GM12878 (cell line): ENCODE results near the gene RECK. TPM values are rescaled to one million over a fixed set of nuclear protein-coding genes. Genes with fewer than 3 reads are reported as not detected.

Experiments
- ATAC-seq: fragments of 200-7000 bp; cut with Tn5 transposase; 3 replicates; pipeline ENCODE4 v1.9.1; 2020; ENCODE audit warnings: mild to moderate bottlenecking, moderate library complexity
- BruUV-seq: library from RNA; stranded (reverse); fragments of 400-500 nt; replicated peaks from 2 replicates; lab custom pipeline; 2021; lab: Mats Ljungman, UMichigan
- CTCF ChIA-PET: fragments of 300-600 bp; sonication (Branson Sonifier 250); formaldehyde crosslinking; extraction: SDS; loops from one replicate; lab custom pipeline; 2021; ENCODE audit warnings: inconsistent platforms; lab: Yijun Ruan, JAX
- POLR2A ChIA-PET: fragments of 350-600 bp; formaldehyde crosslinking; extraction: SDS; loops from one replicate; lab custom pipeline; 2021; ENCODE audit warnings: inconsistent platforms; lab: Charles Lee
- RAD21 ChIA-PET: fragments of 300-600 bp; sonication (Branson Sonifier 250); formaldehyde crosslinking; loops from one replicate; lab custom pipeline; 2023; ENCODE audit warnings: antibody characterized with exemption; ENCODE audit not compliant: unreplicated experiment; lab: Charles Lee
- SMC1A ChIA-PET: fragments of 300-600 bp; sonication (Branson Sonifier 250); formaldehyde crosslinking; loops from one replicate; lab custom pipeline; 2023; ENCODE audit not compliant: unreplicated experiment, uncharacterized antibody; lab: Charles Lee
- DNase-seq: peaks from one replicate; pipeline ENCODE4 v3.0.0-alpha.2; 2011; ENCODE audit warnings: low read depth, low spot score
- FAIRE-seq: peaks from 3 replicates; lab custom pipeline; 2011; peaks lifted over from hg19 to GRCh38; lab: Jason Lieb, UNC
- H2AFZ ChIP-seq: 2 replicates; pipeline ENCODE4 v1.6.0; 2011; ENCODE audit warnings: low read depth, low read length, control low read depth; ENCODE audit not compliant: control insufficient read depth
- H3K27ac ChIP-seq: 2 replicates; pipeline ENCODE4 v1.5.1; 2011; ENCODE audit warnings: control low read depth; ENCODE audit not compliant: control insufficient read depth, insufficient read depth
- H3K27me3 ChIP-seq, 2 experiments: replicated peaks in 1 of 2; 2 replicates each; pipeline versions ENCODE4 v1.6.0 to v1.6.1; 2011; ENCODE audit warnings: low read length in 1 of 2; ENCODE audit not compliant: control insufficient read depth in 2 of 2, insufficient read depth in 2 of 2
- H3K36me3 ChIP-seq, 2 experiments: 2 replicates each; pipeline ENCODE4 v1.5.1; 2011; ENCODE audit warnings: low read length in 1 of 2; ENCODE audit not compliant: control insufficient read depth in 2 of 2, insufficient read depth in 2 of 2
- H3K4me1 ChIP-seq: 2 replicates; pipeline ENCODE4 v1.6.1; 2011; ENCODE audit warnings: mild to moderate bottlenecking, low read length, moderate library complexity, mixed read lengths; ENCODE audit not compliant: control insufficient read depth, insufficient read depth
- H3K4me2 ChIP-seq: 2 replicates; pipeline ENCODE4 v1.6.0; 2011; ENCODE audit warnings: control low read depth; ENCODE audit not compliant: control insufficient read depth, insufficient read depth
- H3K4me3 ChIP-seq: fragments of 200-600 bp; sonication (generic); 2 replicates; pipeline ENCODE4 v1.5.1; 2016
- H3K79me2 ChIP-seq: 2 replicates; pipeline ENCODE4 v1.6.0; 2011; ENCODE audit warnings: low read length; ENCODE audit not compliant: control insufficient read depth, insufficient read depth
- H3K9ac ChIP-seq: 2 replicates; pipeline ENCODE4 v1.8.0; 2011; ENCODE audit warnings: low read length, control low read depth, mixed read lengths; ENCODE audit not compliant: control insufficient read depth, insufficient read depth
- H3K9me3 ChIP-seq: replicated peaks from 3 replicates; pipeline ENCODE4 v1.5.1; 2011; ENCODE audit warnings: mild to moderate bottlenecking, low read length; ENCODE audit not compliant: control insufficient read depth, insufficient read depth
- H4K20me1 ChIP-seq: 2 replicates; pipeline ENCODE4 v1.6.0; 2011; ENCODE audit not compliant: control insufficient read depth, insufficient read depth
- ASH2L ChIP-seq: fragments of 300-600, 200-600 bp; sonication (generic); IDR thresholded peaks from 2 replicates; pipeline ENCODE4 v1.6.1; 2017; ENCODE audit warnings: low read depth, mild to moderate bottlenecking, borderline replicate concordance
- HDGF ChIP-seq: fragments of 450-650 bp; IDR thresholded peaks from 2 replicates; pipeline ENCODE4 v1.6.1; 2016; ENCODE audit warnings: antibody characterized with exemption
- NR2C1 ChIP-seq: fragments of 450-650 bp; IDR thresholded peaks from 2 replicates; pipeline ENCODE4 v1.6.1; 2017; ENCODE audit warnings: antibody characterized with exemption, mild to moderate bottlenecking, moderate library complexity
- NRF1 ChIP-seq: conservative IDR thresholded peaks from 2 replicates; pipeline ENCODE4 v1.6.1; 2011; ENCODE audit warnings: mild to moderate bottlenecking, low read depth, low read length, improper control_type of control experiment
- RUNX3 ChIP-seq: IDR thresholded peaks from 2 replicates; pipeline ENCODE4 v1.6.1; 2012; ENCODE audit warnings: low read length, inconsistent platforms
- TCF12 ChIP-seq: IDR thresholded peaks from 2 replicates; pipeline ENCODE4 v1.6.1; 2011; ENCODE audit warnings: low read depth, mild to moderate bottlenecking, low read length
- ZNF622 ChIP-seq: fragments of 450-650 bp; IDR thresholded peaks from 2 replicates; pipeline ENCODE4 v1.6.1; 2017; ENCODE audit warnings: mild to moderate bottlenecking, inconsistent platforms
- WGBS: methylation state at CpG from one replicate; pipeline ENCODE4 v1.1.6; 2016; ENCODE audit warnings: low lambda C conversion rate; ENCODE audit not compliant: insufficient replicate concordance, insufficient coverage; ENCODE audit errors: missing lambda C conversion rate; 5-methylcytosine and 5-hydroxymethylcytosine counted together
- in situ Hi-C: fragments of 300-500 bp; cut with MboI; formaldehyde crosslinking; loops from 9 replicates; pipeline ENCODE4 v1.14.3; 2018; ENCODE audit warnings: mixed read lengths
- intact Hi-C: fragments of 100-400 bp; cut with micrococcal nuclease; formaldehyde crosslinking; loops from one replicate; pipeline ENCODE4 v1.14.2; 2022; ENCODE audit not compliant: unreplicated experiment
- polyA plus RNA-seq, 11 experiments: library from polyadenylated mRNA; depleted of rRNA in 4 of 11; unstranded in 6 of 11; stranded (reverse) in 5 of 11; fragments of >200 nt; fragmentation: Nextera tagmentation in 4 of 11; fragmentation: Illumina TruSeq in 1 of 11; extraction: Ambion mirVana in 4 of 11; extraction: Trizol in 1 of 11; gene quantifications; 1 replicate in 1 of 11; 2 replicates in 10 of 11; pipeline versions ENCODE4 v1.2.1 to v1.2.3, GENCODE V29; 2011 to 2016; ENCODE audit warnings: inconsistent platforms in 2 of 11, missing spikeins in 2 of 11, low read depth in 1 of 11
- total RNA-seq, 4 experiments: library from RNA; depleted of rRNA in 3 of 4; stranded (reverse); fragments of >200 nt in 3 of 4; fragmentation: Illumina TruSeq in 1 of 4; extraction: Trizol in 1 of 4; gene quantifications; 2 replicates each; pipeline versions ENCODE4 v1.2.1 to v1.2.3, GENCODE V29; 2013 to 2021
- TF ChIP-seq, protein P1 (sequence below): fragments of 450-650 bp; formaldehyde crosslinking; IDR thresholded peaks from 2 replicates; pipeline ENCODE4 v1.4.0; 2020; ENCODE audit warnings: mild to moderate bottlenecking, moderate library complexity

RECK gene
- total and polyA plus RNA-seq, 10 of the 15 experiments (the other 5 are each of a cell fraction or from before 2014, with no cell fraction given), result 0.02 to 0.40 (median 0.13) TPM

- no peaks in the 10 kb centered on the region for H4K20me1 ChIP-seq
- H3K36me3 ChIP-seq, result no peaks in the 10 kb centered on the region
- intact Hi-C loops, result no loop called here
- in situ Hi-C loops, result no loop called here
- no peak overlapping the region for H3K4me2 ChIP-seq
- ChIA-PET RAD21 (no interaction called here), POLR2A (no interaction called here), CTCF (interaction anchor here (0.6 to 1.8 kb wide), 3 partner anchors 12 to 76 kb away, joined by 3 to 4 read pairs (median 3); no protein-coding TSS in a partner anchor), SMC1A (no interaction called here)
- no peak for FAIRE-seq
- H3K9ac ChIP-seq, result no peak overlapping the region
- H3K9me3 ChIP-seq, result no peaks in the 10 kb centered on the region; the same call in 2 of the 3 replicates
- no peak for DNase-seq
- H2AFZ ChIP-seq, result no peak overlapping the region
- H3K27ac ChIP-seq, result no peak overlapping the region
- H3K27me3 ChIP-seq, result no peaks in the 10 kb centered on the region
- no peak overlapping the region for H3K4me3 ChIP-seq
- peaks cover 5% of the 10 kb centered on the region for H3K4me1 ChIP-seq
- no peak for TF ChIP-seq NRF1
- no peak for TF ChIP-seq NR2C1
- TF ChIP-seq, protein P1, sequence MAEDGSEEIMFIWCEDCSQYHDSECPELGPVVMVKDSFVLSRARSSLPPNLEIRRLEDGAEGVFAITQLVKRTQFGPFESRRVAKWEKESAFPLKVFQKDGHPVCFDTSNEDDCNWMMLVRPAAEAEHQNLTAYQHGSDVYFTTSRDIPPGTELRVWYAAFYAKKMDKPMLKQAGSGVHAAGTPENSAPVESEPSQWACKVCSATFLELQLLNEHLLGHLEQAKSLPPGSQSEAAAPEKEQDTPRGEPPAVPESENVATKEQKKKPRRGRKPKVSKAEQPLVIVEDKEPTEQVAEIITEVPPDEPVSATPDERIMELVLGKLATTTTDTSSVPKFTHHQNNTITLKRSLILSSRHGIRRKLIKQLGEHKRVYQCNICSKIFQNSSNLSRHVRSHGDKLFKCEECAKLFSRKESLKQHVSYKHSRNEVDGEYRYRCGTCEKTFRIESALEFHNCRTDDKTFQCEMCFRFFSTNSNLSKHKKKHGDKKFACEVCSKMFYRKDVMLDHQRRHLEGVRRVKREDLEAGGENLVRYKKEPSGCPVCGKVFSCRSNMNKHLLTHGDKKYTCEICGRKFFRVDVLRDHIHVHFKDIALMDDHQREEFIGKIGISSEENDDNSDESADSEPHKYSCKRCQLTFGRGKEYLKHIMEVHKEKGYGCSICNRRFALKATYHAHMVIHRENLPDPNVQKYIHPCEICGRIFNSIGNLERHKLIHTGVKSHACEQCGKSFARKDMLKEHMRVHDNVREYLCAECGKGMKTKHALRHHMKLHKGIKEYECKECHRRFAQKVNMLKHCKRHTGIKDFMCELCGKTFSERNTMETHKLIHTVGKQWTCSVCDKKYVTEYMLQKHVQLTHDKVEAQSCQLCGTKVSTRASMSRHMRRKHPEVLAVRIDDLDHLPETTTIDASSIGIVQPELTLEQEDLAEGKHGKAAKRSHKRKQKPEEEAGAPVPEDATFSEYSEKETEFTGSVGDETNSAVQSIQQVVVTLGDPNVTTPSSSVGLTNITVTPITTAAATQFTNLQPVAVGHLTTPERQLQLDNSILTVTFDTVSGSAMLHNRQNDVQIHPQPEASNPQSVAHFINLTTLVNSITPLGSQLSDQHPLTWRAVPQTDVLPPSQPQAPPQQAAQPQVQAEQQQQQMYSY (CRISPR knock-in tag), result no peak
- TF ChIP-seq ASH2L, result no peak
- TF ChIP-seq HDGF, result no peak
- TF ChIP-seq RUNX3, result no peak
- no peak for TF ChIP-seq TCF12
- no peak for TF ChIP-seq ZNF622
- WGBS, result 91% methylated on average over 8 of the region's 8 CpGs
- no peak for ATAC-seq
- no TSS peak for BruUV-seq
- no peaks in the 10 kb centered on the region for H3K79me2 ChIP-seq
These were observed 54.6 kb downstream of the RECK start for GRCh38 chr9:36091026-36091953.
